BE2C (cell line): Measurements from ENCODE around the gene ADIPOR1.
"Not testable (repeated sequence)": the region's sequence is repeated elsewhere in the genome, so short reads cannot be mapped to it uniquely, and the experiment has no call there.

Experiments used
- DNase-seq: peaks from one replicate; pipeline ENCODE4 v3.0.0-alpha.2; 2020
- H3K27me3 ChIP-seq: fragments of 250-450 bp; sonication (Bioruptor Pico); 2 replicates; pipeline ENCODE4 v1.5.1; 2020; ENCODE audit warnings: mild to moderate bottlenecking
- H3K36me3 ChIP-seq: fragments of 250-450 bp; sonication (Bioruptor Pico); 2 replicates; pipeline ENCODE4 v1.5.1; 2020; ENCODE audit warnings: mild to moderate bottlenecking
- H3K4me1 ChIP-seq: fragments of 250-450 bp; sonication (Bioruptor Pico); 2 replicates; pipeline ENCODE4 v1.5.1; 2020
- H3K4me3 ChIP-seq: 2 replicates; pipeline ENCODE4 v1.5.1; 2011; ENCODE audit warnings: low read depth, low read length
- H3K9me3 ChIP-seq: fragments of 250-450 bp; sonication (Bioruptor Pico); 2 replicates; pipeline ENCODE4 v1.5.1; 2020
- CTCF ChIP-seq: IDR thresholded peaks from 2 replicates; pipeline ENCODE4 v1.5.1; 2012; ENCODE audit warnings: mild to moderate bottlenecking, low read depth, low read length

The ADIPOR1 gene

GRCh38 chr1:202938287-202938925 is 19.7 kb downstream of the ADIPOR1 start:
- no peak for TF ChIP-seq CTCF
- H3K9me3 ChIP-seq = no peaks in the 10 kb centered on the region
- H3K36me3 ChIP-seq = peaks cover 29% of the 10 kb centered on the region
- H3K4me1 ChIP-seq = no peaks in the 10 kb centered on the region
- DNase-seq = no peak
- H3K4me3 ChIP-seq = no peak overlapping the region
- no peaks in the 10 kb centered on the region for H3K27me3 ChIP-seq

DNA sequence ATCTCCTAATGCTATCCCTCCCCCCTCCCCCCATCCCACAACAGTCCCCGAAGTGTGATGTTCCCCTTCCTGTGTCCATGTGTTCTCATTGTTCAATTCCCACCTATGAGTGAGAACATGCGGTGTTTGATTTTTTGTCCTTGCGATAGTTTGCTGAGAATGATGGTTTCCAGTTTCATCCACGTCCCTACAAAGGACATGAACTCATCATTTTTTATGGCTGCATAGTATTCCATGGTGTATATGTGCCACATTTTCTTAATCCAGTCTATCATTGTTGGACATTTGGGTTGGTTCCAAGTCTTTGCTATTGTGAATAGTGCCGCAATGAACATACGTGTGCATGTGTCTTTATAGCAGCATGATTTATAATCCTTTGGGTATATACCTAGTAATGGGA is 21.7 kb downstream of the ADIPOR1 start:
- not testable (repeated sequence) for H3K27me3 ChIP-seq, H3K4me3 ChIP-seq, DNase-seq, H3K4me1 ChIP-seq, H3K9me3 ChIP-seq
- H3K36me3 ChIP-seq = peaks cover 13% of the 10 kb centered on the region

DNA sequence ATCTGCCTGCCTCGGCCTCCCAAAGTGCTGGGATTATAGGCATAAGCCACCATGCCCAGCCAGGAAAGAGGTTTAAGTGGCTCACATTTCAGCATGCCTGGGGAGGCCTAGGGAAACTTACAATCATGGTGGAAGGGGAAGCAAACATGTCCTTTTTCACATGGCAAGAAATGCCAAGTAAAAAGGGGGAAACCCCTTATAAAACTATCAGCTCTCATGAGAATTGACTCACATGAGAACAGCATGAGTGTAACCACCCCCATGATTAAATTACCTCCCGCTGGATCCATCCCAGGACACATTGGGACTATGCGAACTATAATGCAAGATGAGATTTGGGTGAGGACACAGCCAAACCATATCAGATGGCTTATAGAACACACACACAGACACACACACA is 22.3 kb downstream of the ADIPOR1 start:
- Histone ChIP-seq H3K27me3 (no peaks in the 10 kb centered on the region), H3K4me3 (no peak overlapping the region), H3K4me1 (no peaks in the 10 kb centered on the region), H3K36me3 (peaks cover 7% of the 10 kb centered on the region), H3K9me3 (no peaks in the 10 kb centered on the region)
- no peak for DNase-seq
- no peak for TF ChIP-seq CTCF

- no peak overlapping the region for H3K4me3 ChIP-seq
- no peaks in the 10 kb centered on the region for H3K4me1 ChIP-seq
- H3K9me3 ChIP-seq = no peaks in the 10 kb centered on the region
- no peaks in the 10 kb centered on the region for H3K27me3 ChIP-seq
- TF ChIP-seq CTCF = no peak
- DNase-seq = no peak
- no peaks in the 10 kb centered on the region for H3K36me3 ChIP-seq
These were observed 23.4 kb downstream of the ADIPOR1 start for GRCh38 chr1:202934755-202935154.

DNA sequence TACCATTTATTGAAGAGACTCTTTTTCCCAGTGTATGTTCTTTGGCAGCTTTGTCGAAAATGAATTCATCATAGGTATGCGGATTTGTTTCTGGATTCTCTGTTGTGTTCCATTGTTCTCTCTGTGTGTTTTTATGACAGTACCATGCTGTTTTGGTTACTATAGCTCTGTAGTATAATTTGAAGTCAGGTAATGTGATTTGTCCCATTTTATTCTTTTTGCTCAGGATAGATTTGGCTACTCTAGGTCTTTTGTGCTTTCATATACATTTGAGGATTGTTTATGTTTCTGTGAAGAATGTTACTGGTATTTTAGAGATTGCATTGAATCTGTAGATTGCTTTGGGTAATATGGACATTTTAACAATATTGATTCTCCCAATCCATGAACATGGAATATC is 25.6 kb downstream of the ADIPOR1 start:
- no peak for TF ChIP-seq CTCF
- Histone ChIP-seq H3K36me3 (no peaks in the 10 kb centered on the region), H3K4me1 (no peaks in the 10 kb centered on the region), H3K9me3 (no peaks in the 10 kb centered on the region), H3K4me3 (no peak overlapping the region), H3K27me3 (no peaks in the 10 kb centered on the region)
- DNase-seq = no peak

GRCh38 chr1:202926581-202927491 is 31.3 kb downstream of the ADIPOR1 start, which contains the start of gene KLHL12:
Gene KLHL12 (minus strand): TSS chr1:202927234. CDS start chr1:202925162, 2,072 bp downstream.
- Histone ChIP-seq H3K9me3 (no peaks in the 10 kb centered on the region), H3K36me3 (no peaks in the 10 kb centered on the region), H3K4me1 (no peaks in the 10 kb centered on the region), H3K4me3 (peak within 1 kb of the TSS; percentile 72), H3K27me3 (no peaks in the 10 kb centered on the region)
- DNase-seq = peak; percentile 98
- TF ChIP-seq CTCF = peak; percentile 69
